Esophagus squamous epithelium (tissue), 5 donors: ENCODE results near the gene PPM1G. TPM values are rescaled to one million over a fixed set of nuclear protein-coding genes. Genes with fewer than 3 reads are reported as not detected.

Experiments
- DNase-seq: peaks from one replicate; lab custom pipeline; 2025; lab: John Stamatoyannopoulos, UW
- H3K27ac ChIP-seq, 4 donors: fragments of 200-600 bp; sonication (generic); one replicate each; pipeline ENCODE4 v1.5.1; 2016 to 2019; ENCODE audit warnings: mild to moderate bottlenecking in 1 of 4
- H3K27me3 ChIP-seq, 4 donors: fragments of 200-600 bp; sonication (generic); 1 replicate in 3 of 4; 2 replicates in 1 of 4; pipeline versions ENCODE4 v1.5.1 to v1.6.0; 2017 to 2021; ENCODE audit warnings: antibody characterized with exemption in 1 of 4
- H3K36me3 ChIP-seq, 3 donors: fragments of 200-600 bp; sonication (generic); one replicate each; pipeline ENCODE4 v1.5.1; 2016 to 2019
- H3K4me1 ChIP-seq, 3 donors: fragments of 200-600 bp; sonication (generic); one replicate each; pipeline ENCODE4 v1.5.1; 2017 to 2019
- H3K4me3 ChIP-seq, 4 donors: fragments of 200-600 bp; sonication (generic); 1 replicate in 3 of 4; 2 replicates in 1 of 4; pipeline ENCODE4 v1.5.1; 2016 to 2019; ENCODE audit warnings: mild to moderate bottlenecking in 2 of 4, moderate library complexity in 1 of 4
- H3K9me3 ChIP-seq, 3 donors: fragments of 200-600 bp; sonication (generic); one replicate each; pipeline ENCODE4 v1.5.1; 2016 to 2019
- CTCF ChIP-seq, 6 experiments: fragments of 450-650 bp in 4 of 6; fragments of 200-600 bp in 2 of 6; sonication (generic) in 2 of 6; IDR thresholded peaks; one replicate each; pipeline ENCODE4 v1.5.1; 2016 to 2019; ENCODE audit warnings: antibody characterized with exemption in 6 of 6, mild to moderate bottlenecking in 4 of 6, moderate library complexity in 4 of 6
- POLR2A ChIP-seq, 4 donors: fragments of 450-650 bp; IDR thresholded peaks; one replicate each; pipeline ENCODE4 v1.6.1; 2017; ENCODE audit warnings: antibody characterized with exemption in 4 of 4, mild to moderate bottlenecking in 4 of 4, moderate library complexity in 3 of 4
- WGBS, 2 donors: methylation state at CpG; one replicate each; pipeline ENCODE4 v1.1.5; 2018; 5-methylcytosine and 5-hydroxymethylcytosine counted together
- intact Hi-C: fragments of 100-400 bp; cut with DNase I; formaldehyde crosslinking; loops from one replicate; pipeline ENCODE4 v1.15.0; 2022
- total RNA-seq, 4 donors: library from RNA; depleted of rRNA; stranded (reverse); fragments of >200 nt; gene quantifications; one replicate each; pipeline ENCODE4 v1.1.0, GENCODE V29; 2016
- donor health status: DM: yes; HTN: yes; CAD: no.

Gene PPM1G
- total RNA-seq, 4 donors from 2014 or later = 51.9 to 77.1 (median 67.4) TPM

- Histone ChIP-seq H3K4me1 (peaks cover 7 to 38% (median 9%) of the 10 kb centered on the region in 3 donors), H3K36me3 (peaks cover 35 to 82% (median 42%) of the 10 kb centered on the region in 3 donors), H3K9me3 (no peaks in the 10 kb centered on the region), H3K27me3 (no peaks in the 10 kb centered on the region), H3K4me3 (no peak overlapping the region), H3K27ac (peak overlapping the region in 1 of 4 donors; percentile 84)
- TF ChIP-seq CTCF (IDR thresholded peaks at IDR 0.05) (no peak), POLR2A (IDR thresholded peaks at IDR 0.05) (no peak)
- 79 to 88% methylated on average over 10 of the region's 10 CpGs for WGBS, 2 donors
- no peak for DNase-seq
- intact Hi-C loops = no loop called here
These were observed 32.0 kb upstream of the PPM1G start for GRCh38 chr2:27441226-27441926.

- TF ChIP-seq CTCF (IDR thresholded peaks at IDR 0.05) (no peak), POLR2A (IDR thresholded peaks at IDR 0.05) (no peak)
- H3K27ac ChIP-seq = no peak overlapping the region
- no peaks in the 10 kb centered on the region for H3K9me3 ChIP-seq
- H3K4me3 ChIP-seq = no peak overlapping the region
- intact Hi-C loops = no loop called here
- DNase-seq = no peak
- H3K36me3 ChIP-seq = peaks cover 42 to 89% (median 61%) of the 10 kb centered on the region in 3 donors
- H3K27me3 ChIP-seq = no peaks in the 10 kb centered on the region
- peaks cover 0 to 23% (median 11%) of the 10 kb centered on the region in 3 donors for H3K4me1 ChIP-seq
- WGBS, 2 donors = 87 to 89% methylated on average over 6 of the region's 6 CpGs
These were observed 26.2 kb upstream of the PPM1G start for GRCh38 chr2:27435628-27436027.

- TF ChIP-seq POLR2A (IDR thresholded peaks at IDR 0.05) (no peak), CTCF (IDR thresholded peaks at IDR 0.05) (no peak)
- Histone ChIP-seq H3K27me3 (no peaks in the 10 kb centered on the region), H3K9me3 (no peaks in the 10 kb centered on the region), H3K4me1 (peaks cover 11 to 45% (median 27%) of the 10 kb centered on the region in 3 donors), H3K36me3 (peaks cover 20 to 46% (median 31%) of the 10 kb centered on the region in 3 donors), H3K4me3 (no peak overlapping the region), H3K27ac (no peak overlapping the region)
- intact Hi-C loops = no loop called here
- no peak for DNase-seq
These were observed 22.0 kb upstream of the PPM1G start for GRCh38 chr2:27431395-27431794.

GRCh38 chr2:27428978-27429541, 19.7 kb upstream of the PPM1G start:
- Histone ChIP-seq H3K36me3 (peaks cover 5 to 23% (median 9%) of the 10 kb centered on the region in 3 donors), H3K27ac (peak overlapping the region; percentile 99 to 100 (median 100)), H3K27me3 (no peaks in the 10 kb centered on the region), H3K4me1 (peaks cover 11 to 45% (median 27%) of the 10 kb centered on the region in 3 donors), H3K9me3 (no peaks in the 10 kb centered on the region), H3K4me3 (peak overlapping the region; percentile 85 to 100 (median 96))
- peak; percentile 12 for DNase-seq
- 0% methylated on average over 1 to 7 of the region's 51 CpGs for WGBS, 2 donors
- intact Hi-C loops = no loop called here
- TF ChIP-seq CTCF (IDR thresholded peaks at IDR 0.05) (no peak), POLR2A (IDR thresholded peaks at IDR 0.05) (peak in 1 of 4 donors; percentile 2)
